GM12878 (cell line): ENCODE results near the gene PPIP5K2. TPM values are rescaled to one million over a fixed set of nuclear protein-coding genes. Genes with fewer than 3 reads are reported as not detected.

Experiments used
- ATAC-seq: fragments of 200-7000 bp; cut with Tn5 transposase; 3 replicates; pipeline ENCODE4 v1.9.1; 2020; ENCODE audit warnings: mild to moderate bottlenecking, moderate library complexity
- BruUV-seq: library from RNA; stranded (reverse); fragments of 400-500 nt; replicated peaks from 2 replicates; lab custom pipeline; 2021; lab: Mats Ljungman, UMichigan
- CTCF ChIA-PET: fragments of 300-600 bp; sonication (Branson Sonifier 250); formaldehyde crosslinking; extraction: SDS; loops from one replicate; lab custom pipeline; 2021; ENCODE audit warnings: inconsistent platforms; lab: Yijun Ruan, JAX
- POLR2A ChIA-PET: fragments of 350-600 bp; formaldehyde crosslinking; extraction: SDS; loops from one replicate; lab custom pipeline; 2021; ENCODE audit warnings: inconsistent platforms; lab: Charles Lee
- RAD21 ChIA-PET: fragments of 300-600 bp; sonication (Branson Sonifier 250); formaldehyde crosslinking; loops from one replicate; lab custom pipeline; 2023; ENCODE audit warnings: antibody characterized with exemption; ENCODE audit not compliant: unreplicated experiment; lab: Charles Lee
- SMC1A ChIA-PET: fragments of 300-600 bp; sonication (Branson Sonifier 250); formaldehyde crosslinking; loops from one replicate; lab custom pipeline; 2023; ENCODE audit not compliant: unreplicated experiment, uncharacterized antibody; lab: Charles Lee
- DNase-seq: peaks from one replicate; pipeline ENCODE4 v3.0.0-alpha.2; 2011; ENCODE audit warnings: low read depth, low spot score
- FAIRE-seq: peaks from 3 replicates; lab custom pipeline; 2011; peaks lifted over from hg19 to GRCh38; lab: Jason Lieb, UNC
- H2AFZ ChIP-seq: 2 replicates; pipeline ENCODE4 v1.6.0; 2011; ENCODE audit warnings: low read depth, low read length, control low read depth; ENCODE audit not compliant: control insufficient read depth
- H3K27ac ChIP-seq: 2 replicates; pipeline ENCODE4 v1.5.1; 2011; ENCODE audit warnings: control low read depth; ENCODE audit not compliant: control insufficient read depth, insufficient read depth
- H3K27me3 ChIP-seq, 2 experiments: replicated peaks in 1 of 2; 2 replicates each; pipeline versions ENCODE4 v1.6.0 to v1.6.1; 2011; ENCODE audit warnings: low read length in 1 of 2; ENCODE audit not compliant: control insufficient read depth in 2 of 2, insufficient read depth in 2 of 2
- H3K36me3 ChIP-seq, 2 experiments: 2 replicates each; pipeline ENCODE4 v1.5.1; 2011; ENCODE audit warnings: low read length in 1 of 2; ENCODE audit not compliant: control insufficient read depth in 2 of 2, insufficient read depth in 2 of 2
- H3K4me1 ChIP-seq: 2 replicates; pipeline ENCODE4 v1.6.1; 2011; ENCODE audit warnings: mild to moderate bottlenecking, low read length, moderate library complexity, mixed read lengths; ENCODE audit not compliant: control insufficient read depth, insufficient read depth
- H3K4me2 ChIP-seq: 2 replicates; pipeline ENCODE4 v1.6.0; 2011; ENCODE audit warnings: control low read depth; ENCODE audit not compliant: control insufficient read depth, insufficient read depth
- H3K4me3 ChIP-seq: fragments of 200-600 bp; sonication (generic); 2 replicates; pipeline ENCODE4 v1.5.1; 2016
- H3K79me2 ChIP-seq: 2 replicates; pipeline ENCODE4 v1.6.0; 2011; ENCODE audit warnings: low read length; ENCODE audit not compliant: control insufficient read depth, insufficient read depth
- H3K9ac ChIP-seq: 2 replicates; pipeline ENCODE4 v1.8.0; 2011; ENCODE audit warnings: low read length, control low read depth, mixed read lengths; ENCODE audit not compliant: control insufficient read depth, insufficient read depth
- H3K9me3 ChIP-seq: replicated peaks from 3 replicates; pipeline ENCODE4 v1.5.1; 2011; ENCODE audit warnings: mild to moderate bottlenecking, low read length; ENCODE audit not compliant: control insufficient read depth, insufficient read depth
- H4K20me1 ChIP-seq: 2 replicates; pipeline ENCODE4 v1.6.0; 2011; ENCODE audit not compliant: control insufficient read depth, insufficient read depth
- E4F1 ChIP-seq: fragments of 450-650 bp; IDR thresholded peaks from 2 replicates; pipeline ENCODE4 v1.6.1; 2018; ENCODE audit warnings: borderline replicate concordance, mild to moderate bottlenecking; ENCODE audit not compliant: partially characterized antibody
- HDGF ChIP-seq: fragments of 450-650 bp; IDR thresholded peaks from 2 replicates; pipeline ENCODE4 v1.6.1; 2016; ENCODE audit warnings: antibody characterized with exemption
- IKZF1 ChIP-seq: fragments of 450-650 bp; conservative IDR thresholded peaks from 2 replicates; pipeline ENCODE4 v1.6.1; 2017; ENCODE audit warnings: antibody characterized with exemption, mild to moderate bottlenecking
- KAT2A ChIP-seq: conservative IDR thresholded peaks from 2 replicates; pipeline ENCODE4 v1.6.1; 2011; ENCODE audit warnings: low read depth, low read length; ENCODE audit not compliant: control insufficient read depth
- NR2F1 ChIP-seq: fragments of 450-650 bp; conservative IDR thresholded peaks from 2 replicates; pipeline ENCODE4 v1.6.1; 2017; ENCODE audit warnings: mild to moderate bottlenecking
- POLR2A ChIP-seq: IDR thresholded peaks from 2 replicates; pipeline ENCODE4 v1.6.1; 2011; ENCODE audit warnings: low read depth, mild to moderate bottlenecking, low read length
- SIX5 ChIP-seq: IDR thresholded peaks from 2 replicates; pipeline ENCODE4 v1.6.1; 2011; ENCODE audit warnings: mild to moderate bottlenecking, low read depth, low read length, moderate library complexity; ENCODE audit not compliant: severe bottlenecking
- TARDBP ChIP-seq: IDR thresholded peaks from 2 replicates; pipeline ENCODE4 v1.6.1; 2016; ENCODE audit warnings: borderline replicate concordance
- ZBTB40 ChIP-seq: fragments of 450-650 bp; IDR thresholded peaks from 2 replicates; pipeline ENCODE4 v1.6.1; 2016; ENCODE audit warnings: mild to moderate bottlenecking, moderate library complexity, borderline replicate concordance
- WGBS: methylation state at CpG from one replicate; pipeline ENCODE4 v1.1.6; 2016; ENCODE audit warnings: low lambda C conversion rate; ENCODE audit not compliant: insufficient replicate concordance, insufficient coverage; ENCODE audit errors: missing lambda C conversion rate; 5-methylcytosine and 5-hydroxymethylcytosine counted together
- in situ Hi-C: fragments of 300-500 bp; cut with MboI; formaldehyde crosslinking; loops from 9 replicates; pipeline ENCODE4 v1.14.3; 2018; ENCODE audit warnings: mixed read lengths
- intact Hi-C: fragments of 100-400 bp; cut with micrococcal nuclease; formaldehyde crosslinking; loops from one replicate; pipeline ENCODE4 v1.14.2; 2022; ENCODE audit not compliant: unreplicated experiment
- polyA plus RNA-seq, 11 experiments: library from polyadenylated mRNA; depleted of rRNA in 4 of 11; unstranded in 6 of 11; stranded (reverse) in 5 of 11; fragments of >200 nt; fragmentation: Nextera tagmentation in 4 of 11; fragmentation: Illumina TruSeq in 1 of 11; extraction: Ambion mirVana in 4 of 11; extraction: Trizol in 1 of 11; gene quantifications; 1 replicate in 1 of 11; 2 replicates in 10 of 11; pipeline versions ENCODE4 v1.2.1 to v1.2.3, GENCODE V29; 2011 to 2016; ENCODE audit warnings: inconsistent platforms in 2 of 11, missing spikeins in 2 of 11, low read depth in 1 of 11
- total RNA-seq, 4 experiments: library from RNA; depleted of rRNA in 3 of 4; stranded (reverse); fragments of >200 nt in 3 of 4; fragmentation: Illumina TruSeq in 1 of 4; extraction: Trizol in 1 of 4; gene quantifications; 2 replicates each; pipeline versions ENCODE4 v1.2.1 to v1.2.3, GENCODE V29; 2013 to 2021

The PPIP5K2 gene
- total and polyA plus RNA-seq, 10 of the 15 experiments (the other 5 are each of a cell fraction or from before 2014, with no cell fraction given), result 27.7 to 87.3 (median 58.6) TPM

GRCh38 chr5:103079796-103080195 is 40.3 kb upstream of the PPIP5K2 start (continued):
- TF ChIP-seq E4F1, result no peak
- no peak for TF ChIP-seq NR2F1

- in situ Hi-C loops, result no loop called here
- Histone ChIP-seq H3K27me3 (no peaks in the 10 kb centered on the region), H3K4me3 (no peak overlapping the region), H2AFZ (no peak overlapping the region), H3K9ac (no peak overlapping the region), H3K36me3 (peaks cover 0 to 7% of the 10 kb centered on the region in 2 experiments; a peak in 1 of 4 replicates), H3K4me1 (no peaks in the 10 kb centered on the region), H3K79me2 (no peaks in the 10 kb centered on the region), H4K20me1 (no peaks in the 10 kb centered on the region), H3K9me3 (no peaks in the 10 kb centered on the region; the same call in 2 of the 3 replicates), H3K4me2 (no peak overlapping the region), H3K27ac (no peak overlapping the region)
- no TSS peak for BruUV-seq
- ChIA-PET POLR2A (no interaction called here), RAD21 (no interaction called here), CTCF (interaction anchor here (0.6 kb wide), 1 partner anchor 38 kb away, joined by 3 read pairs; no protein-coding TSS in a partner anchor), SMC1A (no interaction called here)
- intact Hi-C loops, result no loop called here
- TF ChIP-seq ZBTB40 (no peak), NR2F1 (no peak), KAT2A (no peak), SIX5 (no peak), TARDBP (no peak), HDGF (no peak), POLR2A (no peak), IKZF1 (no peak)
- ATAC-seq (no peak), DNase-seq (no peak), FAIRE-seq (no peak)
- WGBS, result 100% methylated on average over 1 of the region's 1 CpG
These were observed 33.6 kb upstream of the PPIP5K2 start for GRCh38 chr5:103086547-103086946.
